Hindlimb muscle (tissue), 1 donor: ENCODE measurements around the gene SORT1. TPM values are rescaled to one million over a fixed set of nuclear protein-coding genes. Genes with fewer than 3 reads are reported as not detected.

ENCODE experiments used
- DNase-seq: peaks from one replicate; pipeline ENCODE4 v3.0.0-alpha.2; 2013
- polyA plus RNA-seq: library from polyadenylated mRNA; unstranded; fragments of 120-200 nt; gene quantifications from one replicate; pipeline ENCODE4 v1.2.1, GENCODE V29; 2013; ENCODE audit not compliant: insufficient read length

The SORT1 gene
- polyA plus RNA-seq, 1 donor = 32.9 TPM

GRCh38 chr1:109272831-109273547 lies 124.7 kb downstream of the SORT1 start:
- no peak for DNase-seq

- DNase-seq = no peak
Measured at GRCh38 chr1:109272021-109272799, 125.5 kb downstream of the SORT1 start.

- no peak for DNase-seq
Measured at GRCh38 chr1:109271458-109271857, 126.3 kb downstream of the SORT1 start.

GRCh38 chr1:109270623-109271317 lies 126.9 kb downstream of the SORT1 start:
- no peak for DNase-seq

GRCh38 chr1:109269981-109270622 lies 127.6 kb downstream of the SORT1 start:
- no peak for DNase-seq

GRCh38 chr1:109269212-109269980 lies 128.3 kb downstream of the SORT1 start:
- DNase-seq = no peak

GRCh38 chr1:109268431-109269211 lies 129.1 kb downstream of the SORT1 start:
- DNase-seq = no peak

- DNase-seq = no peak
Measured at GRCh38 chr1:109267743-109268300, 129.9 kb downstream of the SORT1 start.

GRCh38 chr1:109266965-109267364 lies 130.8 kb downstream of the SORT1 start:
- DNase-seq = no peak

GRCh38 chr1:109265741-109266330 lies 131.9 kb downstream of the SORT1 start:
- DNase-seq = no peak

GRCh38 chr1:109265016-109265415 lies 132.7 kb downstream of the SORT1 start:
- no peak for DNase-seq

GRCh38 chr1:109264379-109264755 lies 133.4 kb downstream of the SORT1 start:
- no peak for DNase-seq

GRCh38 chr1:109263597-109264378 lies 133.9 kb downstream of the SORT1 start:
- peak; percentile 77 for DNase-seq

GRCh38 chr1:109263234-109263596 lies 134.5 kb downstream of the SORT1 start:
- no peak for DNase-seq

GRCh38 chr1:109262231-109263055 lies 135.3 kb downstream of the SORT1 start:
- no peak for DNase-seq

- no peak for DNase-seq
Measured at GRCh38 chr1:109261578-109261977, 136.1 kb downstream of the SORT1 start.

GRCh38 chr1:109261006-109261405 lies 136.7 kb downstream of the SORT1 start:
- DNase-seq = no peak

GRCh38 chr1:109259674-109260557 lies 137.8 kb downstream of the SORT1 start:
- no peak for DNase-seq
